Peyer's patch (tissue), 4 donors: Measurements from ENCODE around the gene LRRC70. TPM values are rescaled to one million over a fixed set of nuclear protein-coding genes. Genes with fewer than 3 reads are reported as not detected.

Source experiments
- DNase-seq, 3 donors: peaks; one replicate each; pipeline ENCODE4 v3.0.0-alpha.2; 2017 to 2019
- H3K27ac ChIP-seq, 4 donors: fragments of 200-600 bp; sonication (generic); one replicate each; pipeline ENCODE4 v1.5.1; 2016 to 2019
- H3K27me3 ChIP-seq, 2 donors: fragments of 200-600 bp; sonication (generic); one replicate each; pipeline ENCODE4 v1.5.1; 2019
- H3K36me3 ChIP-seq, 3 donors: fragments of 200-600 bp; sonication (generic); one replicate each; pipeline ENCODE4 v1.5.1; 2016 to 2019
- H3K4me1 ChIP-seq, 4 donors: fragments of 200-600 bp; sonication (generic); one replicate each; pipeline ENCODE4 v1.5.1; 2016 to 2019
- H3K4me3 ChIP-seq, 4 donors: fragments of 200-600 bp; sonication (generic); 1 replicate in 3 of 4; 2 replicates in 1 of 4; pipeline ENCODE4 v1.5.1; 2016 to 2019; ENCODE audit warnings: mild to moderate bottlenecking in 1 of 4
- H3K9me3 ChIP-seq, 4 donors: fragments of 200-600 bp; sonication (generic); one replicate each; pipeline ENCODE4 v1.5.1; 2016 to 2019; ENCODE audit warnings: mild to moderate bottlenecking in 1 of 4
- POLR2A ChIP-seq, 2 donors: fragments of 450-650 bp; IDR thresholded peaks; one replicate each; pipeline ENCODE4 v1.5.1; 2017; ENCODE audit warnings: antibody characterized with exemption in 2 of 2, mild to moderate bottlenecking in 2 of 2, moderate library complexity in 2 of 2
- total RNA-seq, 4 donors: library from RNA; depleted of rRNA; stranded (reverse); fragments of >200 nt; gene quantifications; one replicate each; pipeline ENCODE4 v1.1.0, GENCODE V29; 2016
- TF ChIP-seq, protein P1 (sequence below), 6 experiments: fragments of 450-650 bp in 4 of 6; fragments of 200-600 bp in 2 of 6; sonication (generic) in 1 of 6; IDR thresholded peaks; one replicate each; pipeline ENCODE4 v1.5.1; 2017 to 2019; ENCODE audit warnings: antibody characterized with exemption in 6 of 6, mild to moderate bottlenecking in 3 of 6, moderate library complexity in 1 of 6

LRRC70 gene, protein sequence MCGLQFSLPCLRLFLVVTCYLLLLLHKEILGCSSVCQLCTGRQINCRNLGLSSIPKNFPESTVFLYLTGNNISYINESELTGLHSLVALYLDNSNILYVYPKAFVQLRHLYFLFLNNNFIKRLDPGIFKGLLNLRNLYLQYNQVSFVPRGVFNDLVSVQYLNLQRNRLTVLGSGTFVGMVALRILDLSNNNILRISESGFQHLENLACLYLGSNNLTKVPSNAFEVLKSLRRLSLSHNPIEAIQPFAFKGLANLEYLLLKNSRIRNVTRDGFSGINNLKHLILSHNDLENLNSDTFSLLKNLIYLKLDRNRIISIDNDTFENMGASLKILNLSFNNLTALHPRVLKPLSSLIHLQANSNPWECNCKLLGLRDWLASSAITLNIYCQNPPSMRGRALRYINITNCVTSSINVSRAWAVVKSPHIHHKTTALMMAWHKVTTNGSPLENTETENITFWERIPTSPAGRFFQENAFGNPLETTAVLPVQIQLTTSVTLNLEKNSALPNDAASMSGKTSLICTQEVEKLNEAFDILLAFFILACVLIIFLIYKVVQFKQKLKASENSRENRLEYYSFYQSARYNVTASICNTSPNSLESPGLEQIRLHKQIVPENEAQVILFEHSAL
- 1 to 10 TPM; 1.1 to 5.0 (median 2.5) TPM for total RNA-seq

DNA sequence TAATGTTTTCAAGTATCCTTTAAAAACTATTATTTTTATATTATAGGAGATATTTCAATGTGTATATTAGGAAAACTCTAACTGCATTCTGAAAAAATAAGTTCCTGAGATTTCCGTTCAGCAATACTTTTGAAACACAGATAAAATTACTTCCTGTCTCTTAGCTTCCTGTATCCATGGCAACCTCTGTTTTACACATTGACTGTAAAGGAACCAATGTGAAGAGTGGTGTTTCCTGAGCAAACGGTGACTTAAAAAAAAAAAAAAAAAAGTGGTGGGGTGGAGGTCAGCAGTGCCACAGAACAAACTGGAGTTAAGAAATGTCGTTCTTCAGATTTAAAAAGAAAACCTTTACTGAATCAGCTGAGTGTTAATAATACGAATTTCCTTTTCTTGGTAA is at the start of gene LRRC70:
TSS of gene LRRC70 (plus strand) at position 280 of the 400 bp plus-strand sequence. CDS start 620 bp downstream, outside the sequence.
- H3K27me3 ChIP-seq, result no peaks in the 10 kb centered on the region
- no peaks in the 10 kb centered on the region for H3K9me3 ChIP-seq
- H3K27ac ChIP-seq, result no peak within 1 kb of the TSS
- no peak for DNase-seq
- no peaks in the 10 kb centered on the region for H3K4me1 ChIP-seq
- no peak within 1 kb of the TSS for H3K4me3 ChIP-seq
- no peak for TF ChIP-seq POLR2A (IDR thresholded peaks at IDR 0.05)
- TF ChIP-seq, protein P1, sequence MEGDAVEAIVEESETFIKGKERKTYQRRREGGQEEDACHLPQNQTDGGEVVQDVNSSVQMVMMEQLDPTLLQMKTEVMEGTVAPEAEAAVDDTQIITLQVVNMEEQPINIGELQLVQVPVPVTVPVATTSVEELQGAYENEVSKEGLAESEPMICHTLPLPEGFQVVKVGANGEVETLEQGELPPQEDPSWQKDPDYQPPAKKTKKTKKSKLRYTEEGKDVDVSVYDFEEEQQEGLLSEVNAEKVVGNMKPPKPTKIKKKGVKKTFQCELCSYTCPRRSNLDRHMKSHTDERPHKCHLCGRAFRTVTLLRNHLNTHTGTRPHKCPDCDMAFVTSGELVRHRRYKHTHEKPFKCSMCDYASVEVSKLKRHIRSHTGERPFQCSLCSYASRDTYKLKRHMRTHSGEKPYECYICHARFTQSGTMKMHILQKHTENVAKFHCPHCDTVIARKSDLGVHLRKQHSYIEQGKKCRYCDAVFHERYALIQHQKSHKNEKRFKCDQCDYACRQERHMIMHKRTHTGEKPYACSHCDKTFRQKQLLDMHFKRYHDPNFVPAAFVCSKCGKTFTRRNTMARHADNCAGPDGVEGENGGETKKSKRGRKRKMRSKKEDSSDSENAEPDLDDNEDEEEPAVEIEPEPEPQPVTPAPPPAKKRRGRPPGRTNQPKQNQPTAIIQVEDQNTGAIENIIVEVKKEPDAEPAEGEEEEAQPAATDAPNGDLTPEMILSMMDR (IDR thresholded peaks at IDR 0.05), result no peak
- peaks cover 0 to 3% (median 0%) of the 10 kb centered on the region in 3 donors for H3K36me3 ChIP-seq

DNA sequence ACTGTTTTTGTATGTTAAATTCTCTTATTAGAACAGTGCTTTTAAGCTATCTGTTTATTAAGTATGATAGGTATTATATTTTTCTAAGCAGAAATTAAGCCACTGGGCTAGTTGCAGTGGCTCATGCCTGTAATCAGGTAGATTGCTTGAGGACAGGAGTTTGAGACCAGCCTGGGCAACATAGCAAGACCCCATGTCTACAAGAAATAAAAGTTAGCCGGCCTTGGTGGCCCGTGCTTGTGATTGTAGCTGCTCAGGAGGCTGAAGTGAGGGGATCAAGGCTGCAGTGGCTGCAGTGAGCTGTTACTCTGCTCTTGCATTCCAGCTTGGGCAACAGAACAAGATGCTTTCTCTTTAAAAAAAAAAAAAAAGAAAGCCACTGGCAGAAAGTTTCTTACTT is 45.0 kb upstream of the LRRC70 start:
- Histone ChIP-seq H3K4me3 (no peak overlapping the region), H3K4me1 (no peaks in the 10 kb centered on the region), H3K36me3 (peaks cover 0 to 11% (median 0%) of the 10 kb centered on the region in 3 donors), H3K27me3 (no peaks in the 10 kb centered on the region), H3K9me3 (no peaks in the 10 kb centered on the region), H3K27ac (no peak overlapping the region)
- TF ChIP-seq POLR2A (IDR thresholded peaks at IDR 0.05), result no peak
- TF ChIP-seq, protein P1 (IDR thresholded peaks at IDR 0.05), result no peak
- DNase-seq, result no peak

DNA sequence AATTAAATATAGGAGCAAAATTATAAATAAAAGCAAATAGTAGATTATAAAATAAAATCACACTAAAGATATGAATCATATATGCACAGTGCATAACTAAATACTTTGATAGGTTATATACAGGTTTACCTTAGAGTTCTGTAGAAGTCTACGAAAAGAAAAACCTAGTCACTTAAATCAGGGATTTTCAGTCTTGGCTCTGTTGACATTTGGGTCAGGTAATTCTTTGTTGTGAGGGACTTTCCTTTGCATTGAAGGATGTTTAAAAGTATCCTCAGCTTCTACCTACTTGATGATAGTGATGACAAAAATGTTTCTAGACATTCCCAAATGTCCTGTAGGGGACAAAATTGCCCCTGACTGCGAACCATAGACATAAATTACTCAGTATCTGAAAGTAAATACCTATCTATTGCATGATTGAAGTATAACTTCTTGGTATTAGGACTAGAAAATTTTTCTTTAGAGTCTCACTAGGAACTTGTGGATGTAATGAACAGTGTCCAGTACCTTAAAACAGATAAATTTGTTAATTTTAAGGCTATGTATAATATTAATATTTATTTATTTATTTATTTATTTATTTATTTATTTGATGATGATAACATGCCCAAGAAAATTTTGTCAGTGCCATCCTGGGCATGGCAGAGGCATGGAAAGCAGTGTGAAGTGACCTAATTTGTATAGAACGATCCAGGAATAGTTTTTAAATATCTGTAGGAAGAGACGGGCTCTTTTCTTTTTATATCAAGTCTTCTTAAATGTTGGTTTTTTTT is 44.0 kb upstream of the LRRC70 start:
- no peak for DNase-seq
- Histone ChIP-seq H3K27me3 (no peaks in the 10 kb centered on the region), H3K36me3 (peaks cover 0 to 11% (median 0%) of the 10 kb centered on the region in 3 donors), H3K9me3 (no peaks in the 10 kb centered on the region), H3K27ac (no peak overlapping the region), H3K4me1 (no peaks in the 10 kb centered on the region), H3K4me3 (no peak overlapping the region)
- TF ChIP-seq, protein P1 (IDR thresholded peaks at IDR 0.05), result no peak
- TF ChIP-seq POLR2A (IDR thresholded peaks at IDR 0.05), result no peak

DNA sequence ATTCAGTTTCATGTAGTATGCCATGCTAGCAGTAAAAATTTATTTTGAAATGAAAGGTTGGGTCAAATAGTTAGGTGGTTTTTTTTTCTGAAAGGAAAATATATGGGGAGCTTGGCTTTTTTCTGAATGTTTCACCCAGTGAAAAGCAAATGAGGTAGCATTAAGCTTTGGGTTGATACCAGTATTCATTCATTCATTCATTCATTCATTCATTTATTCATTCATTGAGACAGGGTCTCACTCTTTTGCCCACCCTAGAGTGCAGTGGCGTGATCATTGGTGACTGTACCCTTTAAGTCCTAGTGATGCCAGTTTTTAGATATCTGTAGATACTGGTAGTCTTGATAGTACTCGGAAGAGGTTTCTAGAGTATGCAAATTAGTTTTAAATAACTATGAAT is 42.4 kb upstream of the LRRC70 start:
- DNase-seq, result no peak
- Histone ChIP-seq H3K27ac (no peak overlapping the region), H3K27me3 (no peaks in the 10 kb centered on the region), H3K36me3 (peaks cover 0 to 4% (median 0%) of the 10 kb centered on the region in 3 donors), H3K4me1 (no peaks in the 10 kb centered on the region), H3K9me3 (no peaks in the 10 kb centered on the region), H3K4me3 (no peak overlapping the region)
- TF ChIP-seq, protein P1 (IDR thresholded peaks at IDR 0.05), result no peak
- no peak for TF ChIP-seq POLR2A (IDR thresholded peaks at IDR 0.05)

- Histone ChIP-seq H3K36me3 (no peaks in the 10 kb centered on the region), H3K4me1 (no peaks in the 10 kb centered on the region), H3K4me3 (no peak overlapping the region), H3K27ac (no peak overlapping the region), H3K9me3 (no peaks in the 10 kb centered on the region), H3K27me3 (no peaks in the 10 kb centered on the region)
- TF ChIP-seq, protein P1 (IDR thresholded peaks at IDR 0.05), result no peak
- TF ChIP-seq POLR2A (IDR thresholded peaks at IDR 0.05), result no peak
- no peak for DNase-seq
Observed at GRCh38 chr5:62536783-62537182, 41.8 kb upstream of the LRRC70 start.
